H1 (cell line): Measurements from ENCODE around the gene KHDC1L. TPM values are rescaled to one million over a fixed set of nuclear protein-coding genes. Genes with fewer than 3 reads are reported as not detected.

Source experiments
- CTCF ChIA-PET: fragments of 300-600 bp; sonication (Branson Sonifier 250); formaldehyde crosslinking; loops from one replicate; lab custom pipeline; 2021; ENCODE audit not compliant: partially characterized antibody; lab: Charles Lee
- POLR2A ChIA-PET: fragments of 300-600 bp; sonication (Branson Sonifier 250); formaldehyde crosslinking; loops from one replicate; lab custom pipeline; 2021; ENCODE audit warnings: inconsistent platforms; ENCODE audit not compliant: partially characterized antibody; lab: Charles Lee
- DNase-seq, 2 experiments: peaks; one replicate each; pipeline versions ENCODE4 v3.0.0 to v3.0.0-alpha.2; 2010 to 2022; ENCODE audit warnings: low spot score in 2 of 2, low read depth in 1 of 2, mixed read lengths in 1 of 2
- FAIRE-seq: peaks from 2 replicates; lab custom pipeline; 2011; peaks lifted over from hg19 to GRCh38; lab: Jason Lieb, UNC
- H2AFZ ChIP-seq: 2 replicates; pipeline ENCODE4 v1.8.1; 2012; ENCODE audit warnings: low read length, inconsistent platforms
- H2AK5ac ChIP-seq: 2 replicates; pipeline ENCODE4 v1.6.1; 2013; ENCODE audit warnings: low read depth, low read length
- H2BK120ac ChIP-seq: replicated peaks from 2 replicates; pipeline ENCODE3; 2013; ENCODE audit warnings: low read depth, low read length, inconsistent platforms
- H2BK12ac ChIP-seq: 2 replicates; pipeline ENCODE4 v1.6.1; 2013; ENCODE audit warnings: low read depth, low read length
- H2BK15ac ChIP-seq: 2 replicates; pipeline ENCODE4 v1.6.1; 2013; ENCODE audit warnings: low read length
- H2BK20ac ChIP-seq: 2 replicates; pipeline ENCODE4 v1.6.1; 2013; ENCODE audit warnings: low read length
- H2BK5ac ChIP-seq: 2 replicates; pipeline ENCODE4 v1.6.1; 2013; ENCODE audit warnings: low read depth, low read length
- H3K14ac ChIP-seq: 2 replicates; pipeline ENCODE4 v1.6.1; 2013; ENCODE audit warnings: inconsistent platforms; ENCODE audit not compliant: insufficient read length
- H3K18ac ChIP-seq: 2 replicates; pipeline ENCODE4 v1.6.1; 2013; ENCODE audit warnings: low read length; ENCODE audit errors: extremely low read depth
- H3K23ac ChIP-seq: 2 replicates; pipeline ENCODE4 v1.6.1; 2013; ENCODE audit warnings: inconsistent platforms; ENCODE audit not compliant: insufficient read length
- H3K23me2 ChIP-seq: 2 replicates; pipeline ENCODE4 v1.6.1; 2013; ENCODE audit warnings: low read depth, low read length
- H3K27ac ChIP-seq: 2 replicates; pipeline ENCODE4 v1.6.1; 2011; ENCODE audit warnings: low read depth, low read length, inconsistent platforms
- H3K27me3 ChIP-seq, 4 experiments: replicated peaks in 1 of 4; 1 replicate in 1 of 4; 2 replicates in 3 of 4; pipeline versions ENCODE4 v1.6.1 to v1.8.1; 2011 to 2013; ENCODE audit warnings: low read length in 3 of 4, mild to moderate bottlenecking in 3 of 4, inconsistent platforms in 2 of 4, mixed read lengths in 2 of 4, moderate library complexity in 1 of 4; ENCODE audit not compliant: control insufficient read depth in 3 of 4, insufficient read depth in 3 of 4; ENCODE audit errors: extremely low read depth in 1 of 4
- H3K36me3 ChIP-seq, 4 experiments: 2 replicates each; pipeline versions ENCODE4 v1.6.1 to v1.8.1; 2011 to 2013; ENCODE audit warnings: mild to moderate bottlenecking in 4 of 4, low read length in 3 of 4, moderate library complexity in 2 of 4, control low read depth in 1 of 4, inconsistent platforms in 1 of 4; ENCODE audit not compliant: insufficient read depth in 4 of 4, control insufficient read depth in 2 of 4
- H3K4ac ChIP-seq: replicated peaks from 2 replicates; pipeline ENCODE3; 2013; ENCODE audit warnings: low read length, low read depth, mixed read lengths, inconsistent platforms; ENCODE audit not compliant: insufficient read length
- H3K4me1 ChIP-seq, 4 experiments: replicated peaks in 1 of 4; 1 replicate in 1 of 4; 2 replicates in 3 of 4; pipeline versions ENCODE4 v1.6.1 to v1.8.1; 2011 to 2013; ENCODE audit warnings: low read length in 3 of 4, inconsistent platforms in 2 of 4, mixed read lengths in 1 of 4; ENCODE audit not compliant: insufficient read depth in 4 of 4, control insufficient read depth in 3 of 4
- H3K4me2 ChIP-seq, 2 experiments: 2 replicates each; pipeline versions ENCODE4 v1.6.1 to v1.8.1; 2011 to 2013; ENCODE audit warnings: low read depth in 2 of 2, low read length in 2 of 2, control low read depth in 1 of 2, inconsistent platforms in 1 of 2, mild to moderate bottlenecking in 1 of 2; ENCODE audit not compliant: insufficient read depth in 1 of 2
- H3K4me3 ChIP-seq, 4 experiments: fragments of 200-600, 300-600 bp in 1 of 4; sonication (generic), shearing (Covaris generic), sonication (Bioruptor Twin) in 1 of 4; 2 replicates each; pipeline versions ENCODE4 v1.5.1 to v1.8.1; 2011 to 2016; ENCODE audit warnings: low read length in 4 of 4, low read depth in 3 of 4, control low read depth in 2 of 4, inconsistent platforms in 2 of 4, mild to moderate bottlenecking in 2 of 4, mixed read lengths in 1 of 4, moderate library complexity in 1 of 4; ENCODE audit not compliant: insufficient read depth in 2 of 4; ENCODE audit errors: extremely low read depth in 1 of 4
- H3K56ac ChIP-seq: replicated peaks from 2 replicates; pipeline ENCODE3; 2013; ENCODE audit warnings: low read depth, mild to moderate bottlenecking, mixed read lengths, low read length, inconsistent platforms; ENCODE audit not compliant: insufficient read length
- H3K79me1 ChIP-seq: 2 replicates; pipeline ENCODE4 v1.6.1; 2013; ENCODE audit warnings: low read depth, low read length, control low read depth
- H3K79me2 ChIP-seq, 2 experiments: 2 replicates each; pipeline versions ENCODE4 v1.6.1 to v1.8.1; 2012 to 2013; ENCODE audit warnings: low read length in 2 of 2, mild to moderate bottlenecking in 2 of 2, inconsistent platforms in 1 of 2; ENCODE audit not compliant: insufficient read depth in 2 of 2, control insufficient read depth in 1 of 2
- H3K9ac ChIP-seq, 4 experiments: replicated peaks in 1 of 4; 1 replicate in 1 of 4; 2 replicates in 3 of 4; pipeline versions ENCODE4 v1.6.1 to v1.8.1; 2011 to 2013; ENCODE audit warnings: low read depth in 3 of 4, low read length in 3 of 4, control low read depth in 2 of 4, mild to moderate bottlenecking in 2 of 4, moderate library complexity in 2 of 4, inconsistent platforms in 1 of 4; ENCODE audit errors: extremely low read depth in 1 of 4
- H3K9me3 ChIP-seq, 2 experiments: 2 replicates each; pipeline versions ENCODE4 v1.6.1 to v1.8.1; 2012 to 2013; ENCODE audit warnings: mild to moderate bottlenecking in 2 of 2, moderate library complexity in 2 of 2, control low read depth in 1 of 2, inconsistent platforms in 1 of 2, low read depth in 1 of 2, low read length in 1 of 2, mixed read lengths in 1 of 2; ENCODE audit not compliant: insufficient read depth in 2 of 2
- H4K20me1 ChIP-seq, 2 experiments: replicated peaks in 1 of 2; 2 replicates each; pipeline versions ENCODE3 to v1.8.1; 2011 to 2013; ENCODE audit warnings: inconsistent platforms in 2 of 2, low read length in 2 of 2, mild to moderate bottlenecking in 1 of 2; ENCODE audit not compliant: insufficient read depth in 2 of 2, control insufficient read depth in 1 of 2
- H4K5ac ChIP-seq: 2 replicates; pipeline ENCODE4 v1.6.1; 2013; ENCODE audit warnings: low read length, low read depth, mixed read lengths, inconsistent platforms; ENCODE audit not compliant: insufficient read length
- H4K8ac ChIP-seq: 2 replicates; pipeline ENCODE4 v1.8.0; 2013; ENCODE audit warnings: mild to moderate bottlenecking, moderate library complexity, low read length, inconsistent platforms; ENCODE audit not compliant: insufficient read depth; ENCODE audit errors: extremely low read depth
- H4K91ac ChIP-seq: replicated peaks from 2 replicates; pipeline ENCODE3; 2013; ENCODE audit warnings: low read length, mixed read lengths, inconsistent platforms; ENCODE audit not compliant: insufficient read length
- CBX8 ChIP-seq: fragments of 300-800, 300-1000 bp; sonication (generic); IDR thresholded peaks from 2 replicates; pipeline ENCODE4 v1.7.1; 2016; ENCODE audit warnings: low read depth, low read length, borderline replicate concordance
- NANOG ChIP-seq: IDR thresholded peaks from 2 replicates; pipeline ENCODE4 v1.6.1; 2011; ENCODE audit warnings: low read length, low read depth, mild to moderate bottlenecking, inconsistent platforms; ENCODE audit not compliant: insufficient read depth, poor library complexity, severe bottlenecking
- WGBS, 2 experiments: shearing (Covaris generic) in 1 of 2; methylation state at CpG; one replicate each; pipeline versions ENCODE4 v1.1.6 to v1.1.7; 2013 to 2015; ENCODE audit warnings: low lambda C conversion rate in 2 of 2, mixed read lengths in 2 of 2, inconsistent platforms in 1 of 2, low coverage in 1 of 2, missing lambda C conversion rate in 1 of 2; ENCODE audit not compliant: insufficient replicate concordance in 2 of 2, insufficient coverage in 1 of 2, insufficient read length in 1 of 2; ENCODE audit errors: extremely low coverage in 1 of 2, missing lambda C conversion rate in 1 of 2; 5-methylcytosine and 5-hydroxymethylcytosine counted together
- polyA plus RNA-seq, 7 experiments: library from polyadenylated mRNA; depleted of rRNA in 3 of 7; stranded (reverse) in 5 of 7; unstranded in 2 of 7; fragments of >200 nt in 5 of 7; fragments of 200-250 nt in 2 of 7; gene quantifications; 1 replicate in 5 of 7; 2 replicates in 1 of 7; 4 replicates in 1 of 7; pipeline versions ENCODE4 v1.2.1 to v1.2.3, GENCODE V29; 2011 to 2013; ENCODE audit warnings: missing spikeins in 2 of 7, mixed read lengths in 2 of 7
- total RNA-seq: library from RNA; stranded (reverse); fragmentation: NEBNext Ultra II Directional; extraction: Animal tissue kit (Norgen Biotek cat#: 25700); gene quantifications from 2 replicates; pipeline ENCODE4 v1.2.1, GENCODE V29; 2021

KHDC1L gene
- total and polyA plus RNA-seq, 2 of the 8 experiments (the other 6 are each of a cell fraction or from before 2014, with no cell fraction given): 0.14 TPM; not detected in 1

- Histone ChIP-seq H3K14ac (no peak overlapping the region), H2BK20ac (no peak overlapping the region), H3K36me3 (no peaks in the 10 kb centered on the region), H4K8ac (no peak overlapping the region), H3K79me2 (no peaks in the 10 kb centered on the region), H2AK5ac (no peak overlapping the region), H3K4me1 (no peaks in the 10 kb centered on the region), H4K91ac (no peak overlapping the region), H3K79me1 (no peaks in the 10 kb centered on the region), H3K18ac (no peak overlapping the region), H2BK12ac (no peak overlapping the region), H3K56ac (no peak overlapping the region), H4K20me1 (no peaks in the 10 kb centered on the region), H4K5ac (no peak overlapping the region), H3K9me3 (no peaks in the 10 kb centered on the region), H3K4me3 (no peak overlapping the region), H3K27me3 (no peaks in the 10 kb centered on the region), H3K4me2 (no peak overlapping the region), H2BK15ac (no peak overlapping the region), H3K27ac (no peak overlapping the region), H3K23ac (no peak overlapping the region), H2AFZ (no peak overlapping the region), H3K23me2 (no peaks in the 10 kb centered on the region), H2BK120ac (no peak overlapping the region), H2BK5ac (no peak overlapping the region), H3K4ac (no peak overlapping the region), H3K9ac (no peak overlapping the region)
- TF ChIP-seq NANOG (no peak), CBX8 (no peak)
- ChIA-PET POLR2A (no interaction called here), CTCF (no interaction called here)
- WGBS, 2 experiments: 87% methylated on average over 4 of the region's 4 CpGs; no CpG with 5 or more reads in 1 of the 2 experiments
- DNase-seq (no peak), FAIRE-seq (no peak)
These were observed 15.4 kb upstream of the KHDC1L start for GRCh38 chr6:73240730-73241129.
